HG02884 (cell line): ENCODE results near the gene ARHGAP31.
"Not testable (repeated sequence)": the region's sequence is repeated elsewhere in the genome, so short reads cannot be mapped to it uniquely, and the experiment has no call there.

Source experiments
- ATAC-seq: cut with Tn5 transposase; IDR thresholded peaks from one replicate; pipeline ENCODE4 v1.9.1; 2021; ENCODE audit warnings: mild to moderate bottlenecking, moderate library complexity; ENCODE audit not compliant: unreplicated experiment

The ARHGAP31 gene

GRCh38 chr3:119343719-119344118 is 49.5 kb downstream of the ARHGAP31 start:
- no peak for ATAC-seq

DNA sequence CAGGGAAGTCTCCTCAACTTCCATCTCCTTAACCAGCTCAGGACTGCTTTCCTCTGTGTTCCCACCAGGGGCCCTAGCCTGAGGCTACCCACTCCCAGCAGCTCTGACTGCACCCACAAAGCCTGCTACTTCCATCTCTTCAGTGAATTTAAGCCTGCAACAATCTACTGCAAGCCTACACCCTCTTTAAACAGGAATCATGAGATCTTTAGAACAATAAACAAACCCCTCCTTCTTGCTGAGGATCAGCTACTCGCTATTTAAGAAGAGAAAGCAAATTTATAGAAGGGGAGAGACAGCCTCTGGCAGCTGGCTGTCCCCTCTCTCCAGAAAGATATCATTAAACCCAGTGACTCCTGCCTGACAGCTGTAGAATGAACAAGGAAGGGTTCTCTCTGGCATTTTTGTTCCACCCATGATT is 51.9 kb downstream of the ARHGAP31 start:
- no peak for ATAC-seq

- no peak for ATAC-seq
Observed at GRCh38 chr3:119347036-119347435, 52.9 kb downstream of the ARHGAP31 start.

DNA sequence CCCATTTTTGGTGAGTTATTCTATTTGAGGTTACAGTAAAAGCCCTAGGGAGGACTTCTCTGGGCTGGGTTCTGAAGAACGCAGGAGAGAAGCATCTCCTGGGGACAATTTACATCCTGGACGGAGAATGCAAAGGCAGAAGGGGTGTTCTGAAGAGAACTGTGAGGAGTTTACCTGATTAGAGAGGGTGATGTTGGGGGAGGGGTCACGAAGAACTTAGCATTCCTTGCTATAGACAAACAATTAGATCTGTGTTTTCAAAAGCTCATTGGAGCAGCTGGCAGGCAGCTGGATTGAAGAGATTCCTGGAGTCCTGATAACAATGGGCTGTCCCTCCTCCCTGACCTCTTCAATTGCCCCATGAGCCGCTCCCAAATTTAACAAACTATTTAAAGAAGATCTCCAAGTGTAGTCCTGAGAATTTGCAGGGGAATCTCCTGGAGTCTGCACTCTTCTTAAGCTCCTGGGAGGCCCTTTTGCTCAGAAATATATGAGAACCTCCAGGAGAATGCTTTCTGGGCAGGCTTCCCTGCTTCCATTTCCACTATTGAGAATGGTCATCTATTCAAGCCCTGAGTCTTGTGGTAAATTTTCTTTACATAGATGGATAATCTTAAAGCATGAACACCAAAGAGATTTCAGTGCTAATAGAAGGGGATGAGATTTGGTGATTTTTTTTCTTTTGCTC is 55.3 kb downstream of the ARHGAP31 start:
- ATAC-seq = no peak

DNA sequence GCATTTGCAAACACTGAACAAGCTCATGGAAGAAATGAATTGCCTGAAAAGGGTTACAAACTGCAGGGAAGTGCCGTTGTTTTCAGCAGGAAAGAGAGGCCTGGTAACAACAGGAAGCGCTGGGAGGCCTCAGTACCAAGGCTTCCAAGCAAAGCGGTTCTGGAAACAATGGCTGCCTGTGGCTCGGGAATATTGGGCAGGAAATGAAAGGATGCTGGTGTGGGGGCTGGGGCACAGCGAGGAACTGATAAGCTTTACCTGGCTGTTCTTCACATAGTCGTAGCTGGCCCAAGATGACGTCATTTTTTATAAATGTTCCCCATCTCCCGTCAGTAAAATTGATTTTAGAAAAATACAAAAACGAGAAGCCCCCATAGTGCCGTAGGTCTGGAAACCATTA is 55.9 kb downstream of the ARHGAP31 start:
- no peak for ATAC-seq

DNA sequence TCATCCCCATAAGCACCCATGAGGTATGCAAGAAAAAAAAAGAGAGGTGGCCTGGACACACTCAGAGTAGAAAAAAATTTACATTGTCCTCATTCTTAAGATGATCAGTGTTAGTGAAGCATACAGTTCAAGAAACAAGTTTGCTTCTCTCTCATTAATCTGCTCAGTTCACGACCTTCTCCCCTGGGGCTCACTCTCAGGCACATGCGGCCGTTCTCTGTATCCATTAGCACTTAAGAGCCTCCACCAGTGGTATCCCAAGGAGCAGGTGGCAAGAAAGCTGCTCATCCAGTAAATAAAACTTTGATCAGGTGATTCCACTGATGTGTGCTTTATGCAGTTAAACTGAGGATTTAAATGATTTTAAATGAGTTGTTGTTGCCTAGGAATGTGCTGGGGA is 57.4 kb downstream of the ARHGAP31 start:
- no peak for ATAC-seq

GRCh38 chr3:119352034-119352609 is 57.9 kb downstream of the ARHGAP31 start:
- peak; percentile 99 for ATAC-seq

- no peak for ATAC-seq
Observed at GRCh38 chr3:119352863-119353527, 58.8 kb downstream of the ARHGAP31 start.

- not testable (repeated sequence) for ATAC-seq
Observed at GRCh38 chr3:119355608-119356007, 61.4 kb downstream of the ARHGAP31 start.

GRCh38 chr3:119356646-119357045 is 62.5 kb downstream of the ARHGAP31 start:
- no peak for ATAC-seq

DNA sequence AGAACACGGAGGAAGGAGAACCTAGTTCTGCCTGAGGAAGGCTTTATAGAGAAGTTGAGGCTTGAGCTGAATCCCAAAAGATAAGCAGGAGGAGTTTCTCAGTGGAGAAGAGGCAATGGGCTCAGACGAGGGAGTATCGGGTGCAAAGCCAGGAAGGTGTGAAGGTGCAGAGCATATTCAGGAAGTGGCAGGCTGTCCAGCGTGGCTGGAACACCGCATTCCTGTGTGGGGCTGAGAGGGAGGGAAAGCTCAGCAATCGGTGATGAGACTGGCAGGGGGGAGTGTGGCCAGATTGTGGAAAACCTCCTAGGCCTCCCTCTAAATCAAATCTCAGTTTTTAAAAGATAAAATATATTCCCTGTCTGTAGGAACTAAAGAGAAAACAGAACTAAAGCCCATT is 63.0 kb downstream of the ARHGAP31 start:
- ATAC-seq = no peak

GRCh38 chr3:119359476-119360326 is 65.5 kb downstream of the ARHGAP31 start:
- ATAC-seq = no peak

- no peak for ATAC-seq
Observed at GRCh38 chr3:119360736-119361462, 66.7 kb downstream of the ARHGAP31 start.

DNA sequence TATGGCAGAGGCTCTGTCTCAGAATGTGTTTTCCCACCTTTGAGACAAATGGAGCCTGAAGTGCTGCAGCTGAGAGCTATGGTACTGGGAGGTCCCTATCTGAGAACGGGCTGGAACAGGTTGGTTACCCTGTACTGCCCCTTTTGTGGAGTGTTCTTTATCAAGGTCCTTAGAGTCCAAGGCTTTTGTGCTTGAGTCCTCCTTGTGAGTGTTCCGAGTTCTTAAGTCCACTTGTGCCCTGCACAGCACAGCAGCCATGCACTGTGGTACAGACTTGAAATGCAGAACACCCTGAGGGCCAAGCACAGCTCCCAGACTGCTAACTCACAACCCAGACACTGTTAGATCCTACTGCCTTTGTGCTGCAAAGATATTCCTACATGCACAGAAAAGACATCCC is 67.8 kb downstream of the ARHGAP31 start:
- ATAC-seq = no peak

GRCh38 chr3:119362940-119363725 is 69.0 kb downstream of the ARHGAP31 start:
- ATAC-seq = no peak

DNA sequence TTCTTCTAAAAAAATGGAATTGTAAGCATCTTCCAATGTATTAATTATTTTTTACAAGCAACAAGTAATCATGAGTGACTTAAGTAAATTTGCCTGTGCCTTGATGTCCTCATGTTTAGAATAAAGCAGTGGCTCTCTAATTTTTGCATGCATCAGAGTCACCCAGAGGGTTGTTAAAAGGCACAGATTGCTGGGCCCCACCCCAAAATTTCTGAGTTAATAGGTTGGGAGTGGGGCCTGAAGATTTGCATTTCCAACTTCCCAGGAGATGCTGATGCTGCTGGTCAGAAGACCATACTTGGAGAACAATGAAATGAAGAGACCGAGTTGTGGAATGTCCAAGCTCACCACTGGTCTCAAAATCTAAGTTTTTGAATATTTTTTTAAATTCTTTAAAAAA is 70.2 kb downstream of the ARHGAP31 start:
- no peak for ATAC-seq

GRCh38 chr3:119365418-119365817 is 71.2 kb downstream of the ARHGAP31 start:
- no peak for ATAC-seq

- no peak for ATAC-seq
Observed at GRCh38 chr3:119367000-119367399, 72.8 kb downstream of the ARHGAP31 start.

DNA sequence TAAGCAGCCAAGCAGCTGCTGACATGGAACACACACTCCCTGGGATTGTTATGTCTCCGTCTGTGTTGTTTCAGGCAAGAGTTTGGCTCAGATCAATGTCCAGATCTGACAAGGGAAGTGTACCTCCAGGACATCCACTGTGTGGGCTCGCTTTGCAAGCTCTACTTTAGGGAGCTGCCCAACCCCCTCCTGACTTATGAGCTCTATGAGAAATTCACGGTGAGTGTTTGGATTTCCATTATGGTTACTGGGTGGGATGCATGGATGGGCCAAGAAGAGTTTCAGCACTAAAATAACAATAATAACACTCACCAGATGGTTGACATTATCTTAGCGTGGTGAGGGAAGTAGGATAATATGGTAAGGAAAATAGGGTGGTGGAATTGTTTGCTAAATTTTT is 74.1 kb downstream of the ARHGAP31 start:
- no peak for ATAC-seq

GRCh38 chr3:119371786-119372185 is 77.6 kb downstream of the ARHGAP31 start:
- ATAC-seq = not testable (repeated sequence)
